Measurements from ENCODE around the gene GRM1.

DNA sequence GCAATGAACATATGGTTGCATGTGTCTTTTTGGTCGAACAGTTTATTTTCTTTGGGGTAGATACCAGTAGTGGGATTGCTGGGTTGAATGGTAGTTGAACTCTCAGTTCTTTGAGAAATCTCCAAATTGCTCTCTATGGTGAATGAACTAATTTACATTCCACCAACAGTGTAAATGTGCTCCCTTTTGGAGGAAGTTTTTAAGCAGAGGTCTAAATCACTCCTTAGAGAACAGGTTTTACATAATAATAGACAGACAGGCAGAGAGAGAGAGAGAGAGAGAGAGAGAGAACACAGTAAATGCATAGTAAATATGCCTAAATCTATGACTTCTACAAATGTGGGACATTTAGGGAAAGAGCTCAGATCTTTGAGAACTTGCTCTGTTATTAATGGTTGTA is 37.6 kb downstream of the GRM1 start:
- no peak for TF ChIP-seq ZNF565 (CRISPR knock-in tag; conservative IDR thresholded peaks at IDR 0.05; ENCODE audit: low read depth)
- no peak for TF ChIP-seq SNAI2 (CRISPR knock-in tag; IDR thresholded peaks at IDR 0.05)
- no peak for TF ChIP-seq RARB (CRISPR knock-in tag; IDR thresholded peaks at IDR 0.05)
- no peak for TF ChIP-seq CSDC2 (CRISPR knock-in tag; IDR thresholded peaks at IDR 0.05)
- TF ChIP-seq, protein P1, sequence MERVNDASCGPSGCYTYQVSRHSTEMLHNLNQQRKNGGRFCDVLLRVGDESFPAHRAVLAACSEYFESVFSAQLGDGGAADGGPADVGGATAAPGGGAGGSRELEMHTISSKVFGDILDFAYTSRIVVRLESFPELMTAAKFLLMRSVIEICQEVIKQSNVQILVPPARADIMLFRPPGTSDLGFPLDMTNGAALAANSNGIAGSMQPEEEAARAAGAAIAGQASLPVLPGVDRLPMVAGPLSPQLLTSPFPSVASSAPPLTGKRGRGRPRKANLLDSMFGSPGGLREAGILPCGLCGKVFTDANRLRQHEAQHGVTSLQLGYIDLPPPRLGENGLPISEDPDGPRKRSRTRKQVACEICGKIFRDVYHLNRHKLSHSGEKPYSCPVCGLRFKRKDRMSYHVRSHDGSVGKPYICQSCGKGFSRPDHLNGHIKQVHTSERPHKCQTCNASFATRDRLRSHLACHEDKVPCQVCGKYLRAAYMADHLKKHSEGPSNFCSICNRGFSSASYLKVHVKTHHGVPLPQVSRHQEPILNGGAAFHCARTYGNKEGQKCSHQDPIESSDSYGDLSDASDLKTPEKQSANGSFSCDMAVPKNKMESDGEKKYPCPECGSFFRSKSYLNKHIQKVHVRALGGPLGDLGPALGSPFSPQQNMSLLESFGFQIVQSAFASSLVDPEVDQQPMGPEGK (CRISPR knock-in tag; IDR thresholded peaks at IDR 0.05; ENCODE audit: borderline replicate concordance) = no peak
- TF ChIP-seq, protein P2, sequence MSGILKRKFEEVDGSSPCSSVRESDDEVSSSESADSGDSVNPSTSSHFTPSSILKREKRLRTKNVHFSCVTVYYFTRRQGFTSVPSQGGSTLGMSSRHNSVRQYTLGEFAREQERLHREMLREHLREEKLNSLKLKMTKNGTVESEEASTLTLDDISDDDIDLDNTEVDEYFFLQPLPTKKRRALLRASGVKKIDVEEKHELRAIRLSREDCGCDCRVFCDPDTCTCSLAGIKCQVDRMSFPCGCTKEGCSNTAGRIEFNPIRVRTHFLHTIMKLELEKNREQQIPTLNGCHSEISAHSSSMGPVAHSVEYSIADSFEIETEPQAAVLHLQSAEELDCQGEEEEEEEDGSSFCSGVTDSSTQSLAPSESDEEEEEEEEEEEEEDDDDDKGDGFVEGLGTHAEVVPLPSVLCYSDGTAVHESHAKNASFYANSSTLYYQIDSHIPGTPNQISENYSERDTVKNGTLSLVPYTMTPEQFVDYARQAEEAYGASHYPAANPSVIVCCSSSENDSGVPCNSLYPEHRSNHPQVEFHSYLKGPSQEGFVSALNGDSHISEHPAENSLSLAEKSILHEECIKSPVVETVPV (CRISPR knock-in tag; IDR thresholded peaks at IDR 0.05) = no peak
- no peak for TF ChIP-seq TOX (CRISPR knock-in tag; IDR thresholded peaks at IDR 0.05; ENCODE audit: borderline replicate concordance)
- TF ChIP-seq ZFP3 (CRISPR knock-in tag; IDR thresholded peaks at IDR 0.05) = no peak
- TF ChIP-seq, protein P3, sequence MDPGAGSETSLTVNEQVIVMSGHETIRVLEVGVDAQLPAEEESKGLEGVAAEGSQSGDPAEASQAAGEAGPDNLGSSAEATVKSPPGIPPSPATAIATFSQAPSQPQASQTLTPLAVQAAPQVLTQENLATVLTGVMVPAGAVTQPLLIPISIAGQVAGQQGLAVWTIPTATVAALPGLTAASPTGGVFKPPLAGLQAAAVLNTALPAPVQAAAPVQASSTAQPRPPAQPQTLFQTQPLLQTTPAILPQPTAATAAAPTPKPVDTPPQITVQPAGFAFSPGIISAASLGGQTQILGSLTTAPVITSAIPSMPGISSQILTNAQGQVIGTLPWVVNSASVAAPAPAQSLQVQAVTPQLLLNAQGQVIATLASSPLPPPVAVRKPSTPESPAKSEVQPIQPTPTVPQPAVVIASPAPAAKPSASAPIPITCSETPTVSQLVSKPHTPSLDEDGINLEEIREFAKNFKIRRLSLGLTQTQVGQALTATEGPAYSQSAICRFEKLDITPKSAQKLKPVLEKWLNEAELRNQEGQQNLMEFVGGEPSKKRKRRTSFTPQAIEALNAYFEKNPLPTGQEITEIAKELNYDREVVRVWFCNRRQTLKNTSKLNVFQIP (CRISPR knock-in tag; IDR thresholded peaks at IDR 0.05; ENCODE audit: borderline replicate concordance, low read depth) = no peak

Data from SK-N-SH treated with all-trans-retinoic acid at 6 μM for 48 hours (cell line).